ENCODE data around the gene BBC3. TPM values are rescaled to one million over a fixed set of nuclear protein-coding genes. Genes with fewer than 3 reads are reported as not detected.

The BBC3 gene
- total RNA-seq, 4 donors from 2014 or later, result 0.48 to 3.2 (median 2.6) TPM

DNA sequence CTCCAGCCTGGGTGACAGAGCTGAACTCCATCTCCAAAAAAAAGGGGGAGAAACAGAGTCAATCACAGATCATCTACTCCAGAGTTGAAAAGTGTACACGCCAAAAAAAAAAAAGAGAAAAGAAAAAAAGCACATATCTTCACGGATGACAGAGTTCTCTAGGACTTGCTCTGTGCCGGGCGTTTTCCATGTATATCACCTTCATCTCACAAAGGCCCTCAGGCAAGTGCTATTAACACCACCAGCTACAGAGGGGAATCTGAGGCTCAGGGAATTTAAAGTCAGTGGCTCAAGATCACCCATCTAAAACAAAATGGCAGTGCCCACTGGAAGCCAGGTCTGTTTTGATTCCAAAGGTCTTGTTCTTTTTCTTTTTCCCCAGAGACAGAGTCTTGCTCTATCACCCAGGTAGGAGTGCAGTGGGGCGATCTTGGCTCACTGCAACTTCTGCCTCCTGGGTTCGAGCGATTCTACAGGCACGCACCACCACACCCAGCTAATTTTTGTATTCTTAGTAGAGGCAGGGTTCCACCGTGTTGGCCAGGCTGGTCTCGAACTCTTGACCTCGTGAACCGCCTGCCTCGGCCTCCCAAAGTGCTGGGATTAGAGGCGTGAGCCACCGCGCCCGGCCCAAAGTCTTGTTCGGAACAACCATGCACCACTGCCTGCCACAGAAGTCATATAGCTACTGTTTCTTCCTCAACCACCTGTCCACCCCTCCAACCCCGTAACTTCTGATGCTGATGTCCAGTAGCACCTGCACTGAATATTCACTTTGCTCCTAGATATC, 58.1 kb downstream of the BBC3 start:
- H3K36me3 ChIP-seq, result peaks cover 0 to 77% (median 15%) of the 10 kb centered on the region in 3 donors
- H3K4me1 ChIP-seq, result peaks cover 0 to 25% (median 16%) of the 10 kb centered on the region in 3 donors
- 93 to 95% methylated on average over 12 to 19 of the region's 19 CpGs for WGBS, 2 donors
- TF ChIP-seq, protein P1, sequence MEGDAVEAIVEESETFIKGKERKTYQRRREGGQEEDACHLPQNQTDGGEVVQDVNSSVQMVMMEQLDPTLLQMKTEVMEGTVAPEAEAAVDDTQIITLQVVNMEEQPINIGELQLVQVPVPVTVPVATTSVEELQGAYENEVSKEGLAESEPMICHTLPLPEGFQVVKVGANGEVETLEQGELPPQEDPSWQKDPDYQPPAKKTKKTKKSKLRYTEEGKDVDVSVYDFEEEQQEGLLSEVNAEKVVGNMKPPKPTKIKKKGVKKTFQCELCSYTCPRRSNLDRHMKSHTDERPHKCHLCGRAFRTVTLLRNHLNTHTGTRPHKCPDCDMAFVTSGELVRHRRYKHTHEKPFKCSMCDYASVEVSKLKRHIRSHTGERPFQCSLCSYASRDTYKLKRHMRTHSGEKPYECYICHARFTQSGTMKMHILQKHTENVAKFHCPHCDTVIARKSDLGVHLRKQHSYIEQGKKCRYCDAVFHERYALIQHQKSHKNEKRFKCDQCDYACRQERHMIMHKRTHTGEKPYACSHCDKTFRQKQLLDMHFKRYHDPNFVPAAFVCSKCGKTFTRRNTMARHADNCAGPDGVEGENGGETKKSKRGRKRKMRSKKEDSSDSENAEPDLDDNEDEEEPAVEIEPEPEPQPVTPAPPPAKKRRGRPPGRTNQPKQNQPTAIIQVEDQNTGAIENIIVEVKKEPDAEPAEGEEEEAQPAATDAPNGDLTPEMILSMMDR (IDR thresholded peaks at IDR 0.05), result no peak
- DNase-seq, result no peak
- no peak overlapping the region for H3K4me3 ChIP-seq
- H3K27ac ChIP-seq, result no peak overlapping the region
- H3K27me3 ChIP-seq, result no peaks in the 10 kb centered on the region
- intact Hi-C loops (cut with DNase I), result no loop called here
- H3K9me3 ChIP-seq, result no peaks in the 10 kb centered on the region

Small RNA genes within 50 kb of the gene (small RNA-seq; reads per million reads assigned to genes)
- 0 reads per million in 4 donors for gene MIR3190

Other genes starting within 250 kb of the BBC3 start
- 1 to 10 TPM in 2 of 4 donors, under 1 TPM in 1, not detected in 1; 0.18 to 4.3 (median 1.1) TPM for gene NPAS1, start 211.4 kb downstream of the BBC3 start, total RNA-seq
- gene TMEM160, start 182.6 kb downstream of the BBC3 start, total RNA-seq, result 10 to 100 TPM; 24.8 to 51.4 (median 38.6) TPM
- 10 to 100 TPM; 16.4 to 26.2 (median 20.1) TPM for gene ZC3H4, start 117.4 kb downstream of the BBC3 start, total RNA-seq
- 10 to 100 TPM; 31.8 to 73.5 (median 62.1) TPM for gene SAE1, start 100.4 kb downstream of the BBC3 start, total RNA-seq
- gene CCDC9, start 25.3 kb upstream of the BBC3 start, total RNA-seq, result 10 to 100 TPM in 2 of 4 donors, 1 to 10 TPM in 2; 6.6 to 16.8 (median 10.5) TPM
- gene INAFM1, start 43.7 kb upstream of the BBC3 start, total RNA-seq, result 1 to 10 TPM; 1.4 to 8.2 (median 3.5) TPM
- gene C5AR1, start 78.7 kb upstream of the BBC3 start, total RNA-seq, result 1 to 10 TPM in 3 of 4 donors, under 1 TPM in 1; 0.87 to 3.2 (median 2.3) TPM
- gene C5AR2, start 101.0 kb upstream of the BBC3 start, total RNA-seq, result 1 to 10 TPM in 1 of 4 donors, under 1 TPM in 3; 0.21 to 1.3 (median 0.63) TPM
- gene DHX34, start 118.1 kb upstream of the BBC3 start, total RNA-seq, result 10 to 100 TPM; 10.7 to 20.8 (median 17.7) TPM
- 10 to 100 TPM in 1 of 4 donors, 1 to 10 TPM in 3; 1.0 to 13.5 (median 3.9) TPM for gene MEIS3, start 188.3 kb upstream of the BBC3 start, total RNA-seq
- gene SLC8A2, start 240.7 kb upstream of the BBC3 start, total RNA-seq, result 1 to 10 TPM in 2 of 4 donors, under 1 TPM in 1, not detected in 1; 0.08 to 5.0 (median 3.6) TPM